ENCODE data around the gene ZFP62. TPM values are rescaled to one million over a fixed set of nuclear protein-coding genes. Genes with fewer than 3 reads are reported as not detected.
"Not testable (repeated sequence)": the region's sequence is repeated elsewhere in the genome, so short reads cannot be mapped to it uniquely, and the experiment has no call there.

Gene ZFP62
- total RNA-seq, 1 donor from 2014 or later, result 27.0 TPM

DNA sequence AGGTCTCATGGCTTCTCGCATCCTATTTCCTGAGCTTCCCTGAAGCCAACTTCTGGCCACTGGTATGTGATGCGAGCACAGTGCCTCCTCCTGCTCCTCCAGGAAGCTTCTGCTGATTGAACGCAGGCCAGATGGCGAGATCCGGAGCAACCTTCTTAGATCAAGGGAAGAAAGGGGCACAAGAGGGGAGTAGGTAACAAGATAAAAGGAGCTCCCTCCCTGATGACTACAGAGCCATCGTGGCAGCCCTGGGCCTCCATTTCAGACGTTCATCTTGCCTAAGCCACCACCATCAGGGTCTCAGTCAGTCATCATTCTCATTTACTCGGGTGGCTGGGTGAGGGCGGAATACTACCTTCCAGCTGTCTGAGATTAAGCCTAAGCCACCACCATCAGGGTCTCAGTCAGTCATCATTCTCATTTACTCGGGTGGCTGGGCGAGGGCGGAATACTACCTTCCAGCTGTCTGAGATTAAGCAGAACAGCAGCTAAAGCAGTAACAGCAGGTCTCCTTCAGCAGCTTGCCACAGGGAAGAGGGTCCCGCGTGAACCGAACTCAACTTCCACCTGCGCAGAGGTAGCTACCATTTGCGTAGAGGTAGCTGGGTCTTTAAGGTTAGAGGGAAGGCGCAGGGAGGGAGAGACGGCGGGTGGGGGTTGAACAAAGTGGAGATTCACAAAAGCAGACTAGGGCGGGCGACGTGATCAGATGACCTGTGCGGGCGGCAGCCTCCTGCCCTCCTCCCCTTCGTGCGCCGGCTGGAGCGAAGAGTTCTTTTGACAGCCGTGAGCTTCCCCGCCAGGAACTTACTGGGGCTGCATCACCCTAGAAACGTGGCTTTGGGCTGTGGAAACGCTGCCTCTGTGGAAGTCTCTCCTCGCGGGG, 30.6 kb downstream of the ZFP62 start:
- H3K36me3 Mint-ChIP-seq (ENCODE audit: unreplicated experiment), result peaks cover 26% of the 10 kb centered on the region
- TF ChIP-seq, protein P1, sequence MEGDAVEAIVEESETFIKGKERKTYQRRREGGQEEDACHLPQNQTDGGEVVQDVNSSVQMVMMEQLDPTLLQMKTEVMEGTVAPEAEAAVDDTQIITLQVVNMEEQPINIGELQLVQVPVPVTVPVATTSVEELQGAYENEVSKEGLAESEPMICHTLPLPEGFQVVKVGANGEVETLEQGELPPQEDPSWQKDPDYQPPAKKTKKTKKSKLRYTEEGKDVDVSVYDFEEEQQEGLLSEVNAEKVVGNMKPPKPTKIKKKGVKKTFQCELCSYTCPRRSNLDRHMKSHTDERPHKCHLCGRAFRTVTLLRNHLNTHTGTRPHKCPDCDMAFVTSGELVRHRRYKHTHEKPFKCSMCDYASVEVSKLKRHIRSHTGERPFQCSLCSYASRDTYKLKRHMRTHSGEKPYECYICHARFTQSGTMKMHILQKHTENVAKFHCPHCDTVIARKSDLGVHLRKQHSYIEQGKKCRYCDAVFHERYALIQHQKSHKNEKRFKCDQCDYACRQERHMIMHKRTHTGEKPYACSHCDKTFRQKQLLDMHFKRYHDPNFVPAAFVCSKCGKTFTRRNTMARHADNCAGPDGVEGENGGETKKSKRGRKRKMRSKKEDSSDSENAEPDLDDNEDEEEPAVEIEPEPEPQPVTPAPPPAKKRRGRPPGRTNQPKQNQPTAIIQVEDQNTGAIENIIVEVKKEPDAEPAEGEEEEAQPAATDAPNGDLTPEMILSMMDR (IDR thresholded peaks at IDR 0.05; ENCODE audit: partially characterized antibody, unreplicated experiment), result no peak
- H3K27ac Mint-ChIP-seq (ENCODE audit: unreplicated experiment), result peak overlapping the region; percentile 99
- peak; percentile 77 for DNase-seq
- peaks cover 20% of the 10 kb centered on the region for H3K9me3 Mint-ChIP-seq (ENCODE audit: unreplicated experiment)
- H3K4me3 Mint-ChIP-seq (ENCODE audit: unreplicated experiment), result peak overlapping the region; percentile 99
- peaks cover 10% of the 10 kb centered on the region for H3K27me3 Mint-ChIP-seq (ENCODE audit: unreplicated experiment)
- H3K4me1 Mint-ChIP-seq (ENCODE audit: low read depth, unreplicated experiment), result peaks cover 5% of the 10 kb centered on the region

DNA sequence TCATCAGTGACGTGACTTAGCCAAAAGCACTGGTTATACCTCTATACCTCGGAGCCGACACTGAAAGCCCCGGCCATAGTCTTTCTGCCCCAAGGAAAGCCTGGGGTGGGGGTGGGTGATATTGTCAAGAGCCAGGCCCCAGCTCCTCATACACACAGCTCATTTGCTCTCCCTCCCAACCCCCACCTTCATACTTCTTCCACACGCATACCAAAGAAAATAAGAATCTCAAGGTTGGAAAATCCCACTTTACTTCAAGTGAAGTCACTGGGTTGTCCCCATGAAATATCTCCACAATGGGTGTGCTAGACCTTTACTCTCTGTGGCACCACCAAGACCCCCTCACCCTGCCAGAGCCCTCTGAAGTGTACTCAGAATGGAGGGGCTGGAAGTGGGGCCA, 31.4 kb downstream of the ZFP62 start:
- peaks cover 10% of the 10 kb centered on the region for H3K27me3 Mint-ChIP-seq (ENCODE audit: unreplicated experiment)
- peaks cover 12% of the 10 kb centered on the region for H3K4me1 Mint-ChIP-seq (ENCODE audit: low read depth, unreplicated experiment)
- TF ChIP-seq, protein P1 (IDR thresholded peaks at IDR 0.05; ENCODE audit: partially characterized antibody, unreplicated experiment), result no peak
- H3K4me3 Mint-ChIP-seq (ENCODE audit: unreplicated experiment), result peak overlapping the region; percentile 99
- DNase-seq, result no peak
- H3K9me3 Mint-ChIP-seq (ENCODE audit: unreplicated experiment), result peaks cover 20% of the 10 kb centered on the region
- no peak overlapping the region for H3K27ac Mint-ChIP-seq (ENCODE audit: unreplicated experiment)
- peaks cover 25% of the 10 kb centered on the region for H3K36me3 Mint-ChIP-seq (ENCODE audit: unreplicated experiment)

DNA sequence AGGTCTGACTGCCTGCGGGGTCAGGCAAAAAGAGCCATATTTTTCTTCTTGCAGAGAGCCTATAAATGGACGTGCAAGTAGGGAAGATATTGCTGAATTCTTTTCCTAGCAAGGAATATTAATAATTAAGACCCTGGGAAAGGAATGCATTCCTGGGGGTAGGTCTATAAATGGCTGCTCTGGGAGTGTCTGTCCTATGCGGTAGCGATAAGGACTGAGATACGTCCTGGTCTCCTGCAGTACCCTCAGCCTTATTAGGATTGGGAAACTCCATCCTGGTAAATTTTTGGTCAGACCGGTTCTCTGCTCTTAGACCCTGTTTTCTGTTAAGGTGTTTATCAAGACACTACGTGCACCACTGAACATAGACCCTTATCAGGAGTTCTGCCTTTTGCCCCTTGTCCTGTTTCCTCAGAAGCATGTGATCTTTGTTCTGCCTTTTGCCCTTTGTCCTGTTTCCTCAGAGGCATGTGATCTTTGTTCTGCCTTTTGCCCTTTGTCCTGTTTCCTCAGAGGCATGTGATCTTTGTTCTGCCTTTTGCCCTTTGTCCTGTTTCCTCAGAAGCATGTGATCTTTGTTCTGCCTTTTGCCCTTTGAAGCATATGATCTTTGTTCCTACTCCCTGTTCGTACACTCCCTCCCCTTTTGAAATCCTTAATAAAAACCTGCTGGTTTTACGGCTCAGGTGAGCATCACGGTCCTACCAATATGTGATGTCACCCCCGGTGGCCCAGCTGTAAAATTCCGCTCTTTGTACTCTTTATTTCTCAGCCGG, 32.1 kb downstream of the ZFP62 start:
- not testable (repeated sequence) for H3K27me3 Mint-ChIP-seq (ENCODE audit: unreplicated experiment); H3K4me3 Mint-ChIP-seq (ENCODE audit: unreplicated experiment); DNase-seq; H3K27ac Mint-ChIP-seq (ENCODE audit: unreplicated experiment)
- H3K36me3 Mint-ChIP-seq (ENCODE audit: unreplicated experiment), result peaks cover 17% of the 10 kb centered on the region
- H3K4me1 Mint-ChIP-seq (ENCODE audit: low read depth, unreplicated experiment), result peaks cover 15% of the 10 kb centered on the region
- peaks cover 20% of the 10 kb centered on the region for H3K9me3 Mint-ChIP-seq (ENCODE audit: unreplicated experiment)

DNA sequence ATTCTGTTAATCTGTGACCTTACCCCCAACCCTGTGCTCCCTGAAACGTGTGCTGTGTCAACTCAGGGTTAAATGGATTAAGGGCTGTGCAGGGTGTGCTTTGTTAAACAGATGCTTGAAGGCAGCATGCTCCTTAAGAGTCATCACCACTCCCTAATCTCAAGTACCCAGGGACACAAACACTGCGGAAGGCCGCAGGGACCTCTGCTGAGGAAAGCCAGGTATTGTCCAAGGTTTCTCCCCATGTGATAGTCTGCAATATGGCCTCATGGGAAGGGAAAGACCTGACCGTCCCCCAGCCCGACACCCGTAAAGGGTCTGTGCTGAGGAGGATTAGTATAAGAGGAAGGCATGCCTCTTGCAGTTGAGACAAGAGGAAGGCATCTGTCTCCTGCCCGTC, 33.7 kb downstream of the ZFP62 start:
- H3K27me3 Mint-ChIP-seq (ENCODE audit: unreplicated experiment); H3K4me3 Mint-ChIP-seq (ENCODE audit: unreplicated experiment); DNase-seq; H3K27ac Mint-ChIP-seq (ENCODE audit: unreplicated experiment): not testable (repeated sequence)
- H3K36me3 Mint-ChIP-seq (ENCODE audit: unreplicated experiment), result peaks cover 16% of the 10 kb centered on the region
- peaks cover 15% of the 10 kb centered on the region for H3K4me1 Mint-ChIP-seq (ENCODE audit: low read depth, unreplicated experiment)
- peaks cover 20% of the 10 kb centered on the region for H3K9me3 Mint-ChIP-seq (ENCODE audit: unreplicated experiment)

DNA sequence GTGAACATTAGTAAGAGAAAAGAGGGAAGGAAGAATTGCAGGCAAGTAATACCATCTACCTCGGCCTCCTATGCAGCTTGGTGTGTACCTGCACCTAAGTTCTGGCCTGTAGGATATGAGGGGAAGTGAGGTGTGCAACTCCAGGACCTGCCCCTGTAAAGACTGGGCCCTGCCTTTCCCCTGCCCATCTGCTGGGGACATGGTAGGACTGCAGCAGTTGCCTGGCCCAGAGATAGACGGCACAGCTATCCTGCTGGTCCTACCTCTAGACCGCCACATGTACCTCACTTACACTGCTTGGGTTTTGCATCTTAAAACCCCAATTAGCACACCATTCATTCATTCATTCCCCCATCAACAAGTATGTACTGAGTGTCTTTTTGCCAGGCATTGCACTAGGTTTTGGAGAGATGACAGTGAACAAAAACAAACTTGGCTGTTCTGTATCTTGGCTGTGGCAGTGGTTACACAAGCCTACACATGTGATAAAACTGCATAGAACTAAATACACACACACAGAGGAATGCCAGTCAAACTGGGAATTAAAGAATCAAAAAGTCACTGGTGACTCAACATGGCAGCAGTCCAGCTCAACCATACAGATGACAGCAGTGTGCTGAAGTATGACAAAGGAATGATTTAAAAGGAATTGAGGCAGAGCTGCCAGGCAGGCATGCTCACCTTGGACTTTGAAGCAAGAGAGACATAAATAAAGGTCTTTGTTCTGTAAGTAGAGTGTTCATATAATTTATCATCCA, 35.1 kb downstream of the ZFP62 start:
- no peak overlapping the region for H3K4me3 Mint-ChIP-seq (ENCODE audit: unreplicated experiment)
- DNase-seq, result no peak
- peaks cover 15% of the 10 kb centered on the region for H3K4me1 Mint-ChIP-seq (ENCODE audit: low read depth, unreplicated experiment)
- H3K36me3 Mint-ChIP-seq (ENCODE audit: unreplicated experiment), result peaks cover 16% of the 10 kb centered on the region
- H3K27ac Mint-ChIP-seq (ENCODE audit: unreplicated experiment), result no peak overlapping the region
- H3K9me3 Mint-ChIP-seq (ENCODE audit: unreplicated experiment), result peaks cover 14% of the 10 kb centered on the region
- TF ChIP-seq, protein P1 (IDR thresholded peaks at IDR 0.05; ENCODE audit: partially characterized antibody, unreplicated experiment), result no peak
- H3K27me3 Mint-ChIP-seq (ENCODE audit: unreplicated experiment), result peaks cover 6% of the 10 kb centered on the region

Data from glutamatergic neuron (in vitro differentiated cells).